Panc1 (cell line): ENCODE measurements around the gene CYTL1.

Source experiments
- POLR2AphosphoS5 ChIP-seq: IDR thresholded peaks from 2 replicates; pipeline ENCODE4 v1.6.1; 2012; ENCODE audit warnings: mild to moderate bottlenecking, low read depth, low read length, moderate library complexity
- SIN3A ChIP-seq: IDR thresholded peaks from 2 replicates; pipeline ENCODE4 v1.6.1; 2012; ENCODE audit warnings: low read depth, mild to moderate bottlenecking, low read length, moderate library complexity, borderline replicate concordance; ENCODE audit not compliant: insufficient read depth
- TCF7L2 ChIP-seq: IDR thresholded peaks from 2 replicates; pipeline ENCODE4 v1.6.1; 2011; ENCODE audit warnings: mild to moderate bottlenecking, low read depth, low read length, inconsistent platforms
- TF ChIP-seq, protein P1 (sequence below): fragments of 450-650 bp; IDR thresholded peaks from 2 replicates; pipeline ENCODE4 v1.5.1; 2017; ENCODE audit warnings: mild to moderate bottlenecking
- TF ChIP-seq, protein P2 (sequence below), 2 experiments: IDR thresholded peaks; 2 replicates each; pipeline ENCODE4 v1.6.1; 2011 to 2012; ENCODE audit warnings: low read depth in 2 of 2, control low read depth in 1 of 2, low read length in 1 of 2, mild to moderate bottlenecking in 1 of 2, moderate library complexity in 1 of 2; ENCODE audit not compliant: insufficient read depth in 1 of 2

DNA sequence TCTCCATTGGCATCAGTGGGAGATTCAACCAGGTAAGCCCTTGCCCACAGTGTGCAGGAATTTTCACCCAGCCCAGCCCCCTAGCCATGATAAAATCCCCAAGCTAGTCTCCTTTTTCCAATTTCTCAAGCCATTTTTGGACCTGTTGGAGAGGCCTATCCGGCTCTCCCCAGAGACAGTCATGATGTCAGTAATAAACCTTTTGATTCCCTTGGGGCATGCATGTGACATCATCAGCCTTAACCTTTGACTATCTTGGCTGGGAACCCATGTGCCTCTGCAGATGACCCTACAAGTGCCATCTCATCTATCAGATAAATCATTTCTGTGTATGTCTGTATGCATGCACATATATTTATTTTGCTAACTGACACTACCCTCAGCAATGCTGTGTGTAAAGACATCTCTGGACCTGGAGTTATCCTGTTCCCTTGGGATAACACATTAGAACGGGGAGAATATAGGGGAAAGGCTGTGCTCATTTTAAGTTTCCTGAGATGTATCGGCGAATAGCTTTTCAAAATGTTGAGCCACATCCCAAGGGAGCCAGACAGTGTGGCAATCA is 51.0 kb downstream of the CYTL1 start:
- TF ChIP-seq, protein P1, sequence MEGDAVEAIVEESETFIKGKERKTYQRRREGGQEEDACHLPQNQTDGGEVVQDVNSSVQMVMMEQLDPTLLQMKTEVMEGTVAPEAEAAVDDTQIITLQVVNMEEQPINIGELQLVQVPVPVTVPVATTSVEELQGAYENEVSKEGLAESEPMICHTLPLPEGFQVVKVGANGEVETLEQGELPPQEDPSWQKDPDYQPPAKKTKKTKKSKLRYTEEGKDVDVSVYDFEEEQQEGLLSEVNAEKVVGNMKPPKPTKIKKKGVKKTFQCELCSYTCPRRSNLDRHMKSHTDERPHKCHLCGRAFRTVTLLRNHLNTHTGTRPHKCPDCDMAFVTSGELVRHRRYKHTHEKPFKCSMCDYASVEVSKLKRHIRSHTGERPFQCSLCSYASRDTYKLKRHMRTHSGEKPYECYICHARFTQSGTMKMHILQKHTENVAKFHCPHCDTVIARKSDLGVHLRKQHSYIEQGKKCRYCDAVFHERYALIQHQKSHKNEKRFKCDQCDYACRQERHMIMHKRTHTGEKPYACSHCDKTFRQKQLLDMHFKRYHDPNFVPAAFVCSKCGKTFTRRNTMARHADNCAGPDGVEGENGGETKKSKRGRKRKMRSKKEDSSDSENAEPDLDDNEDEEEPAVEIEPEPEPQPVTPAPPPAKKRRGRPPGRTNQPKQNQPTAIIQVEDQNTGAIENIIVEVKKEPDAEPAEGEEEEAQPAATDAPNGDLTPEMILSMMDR = no peak
- no peak for TF ChIP-seq TCF7L2
- TF ChIP-seq, protein P2, sequence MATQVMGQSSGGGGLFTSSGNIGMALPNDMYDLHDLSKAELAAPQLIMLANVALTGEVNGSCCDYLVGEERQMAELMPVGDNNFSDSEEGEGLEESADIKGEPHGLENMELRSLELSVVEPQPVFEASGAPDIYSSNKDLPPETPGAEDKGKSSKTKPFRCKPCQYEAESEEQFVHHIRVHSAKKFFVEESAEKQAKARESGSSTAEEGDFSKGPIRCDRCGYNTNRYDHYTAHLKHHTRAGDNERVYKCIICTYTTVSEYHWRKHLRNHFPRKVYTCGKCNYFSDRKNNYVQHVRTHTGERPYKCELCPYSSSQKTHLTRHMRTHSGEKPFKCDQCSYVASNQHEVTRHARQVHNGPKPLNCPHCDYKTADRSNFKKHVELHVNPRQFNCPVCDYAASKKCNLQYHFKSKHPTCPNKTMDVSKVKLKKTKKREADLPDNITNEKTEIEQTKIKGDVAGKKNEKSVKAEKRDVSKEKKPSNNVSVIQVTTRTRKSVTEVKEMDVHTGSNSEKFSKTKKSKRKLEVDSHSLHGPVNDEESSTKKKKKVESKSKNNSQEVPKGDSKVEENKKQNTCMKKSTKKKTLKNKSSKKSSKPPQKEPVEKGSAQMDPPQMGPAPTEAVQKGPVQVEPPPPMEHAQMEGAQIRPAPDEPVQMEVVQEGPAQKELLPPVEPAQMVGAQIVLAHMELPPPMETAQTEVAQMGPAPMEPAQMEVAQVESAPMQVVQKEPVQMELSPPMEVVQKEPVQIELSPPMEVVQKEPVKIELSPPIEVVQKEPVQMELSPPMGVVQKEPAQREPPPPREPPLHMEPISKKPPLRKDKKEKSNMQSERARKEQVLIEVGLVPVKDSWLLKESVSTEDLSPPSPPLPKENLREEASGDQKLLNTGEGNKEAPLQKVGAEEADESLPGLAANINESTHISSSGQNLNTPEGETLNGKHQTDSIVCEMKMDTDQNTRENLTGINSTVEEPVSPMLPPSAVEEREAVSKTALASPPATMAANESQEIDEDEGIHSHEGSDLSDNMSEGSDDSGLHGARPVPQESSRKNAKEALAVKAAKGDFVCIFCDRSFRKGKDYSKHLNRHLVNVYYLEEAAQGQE (IDR thresholded peaks at IDR 0.05; ENCODE audit: insufficient read depth in 1 of 2, low read depth in 2 of 2, low read length in 1 of 2) = no peak
- no peak for TF ChIP-seq SIN3A
- no peak for TF ChIP-seq POLR2AphosphoS5
